Measurements from ENCODE around the gene AP1M1.

The AP1M1 gene

DNA sequence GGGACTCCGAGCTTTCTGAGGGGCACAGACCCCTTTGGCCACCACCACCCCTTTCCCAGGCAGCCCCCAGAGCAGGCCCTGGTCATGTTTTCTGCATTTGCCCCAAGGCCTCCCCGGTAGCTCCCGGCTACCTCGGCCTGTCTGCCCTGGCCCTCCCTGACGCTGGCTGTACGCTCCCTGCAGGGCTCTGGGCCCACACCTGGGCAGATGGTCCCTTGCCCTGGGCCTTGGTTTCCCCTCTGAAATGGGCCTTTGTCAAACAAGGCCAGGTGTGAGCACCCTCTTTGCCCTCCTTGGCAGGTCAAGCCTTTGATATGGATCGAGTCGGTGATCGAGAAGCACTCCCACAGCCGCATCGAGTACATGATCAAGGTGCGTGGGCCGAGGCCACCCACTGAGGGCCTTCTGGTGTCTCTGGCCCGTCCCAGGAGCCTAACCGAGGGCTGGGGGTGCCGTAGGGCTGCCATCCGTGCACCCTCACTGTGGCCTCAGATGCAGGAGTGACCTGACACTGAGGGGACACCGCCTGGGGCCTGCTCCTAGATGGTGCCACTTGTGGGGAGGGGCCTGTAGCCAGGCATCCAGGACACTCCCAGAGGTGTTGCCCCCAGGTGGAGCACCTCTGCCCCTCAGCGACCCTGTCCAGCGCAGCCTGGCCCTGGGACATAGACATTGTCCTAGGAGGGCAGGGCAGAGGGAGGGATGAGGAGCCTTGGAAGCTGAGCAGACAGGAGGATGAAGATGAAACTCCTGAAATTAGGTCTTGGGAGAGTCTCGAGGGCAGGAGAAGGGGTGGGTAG is 30.3 kb downstream of the AP1M1 start:
- no peak for DNase-seq (ENCODE audit: extremely low read depth, low read depth)
- TF ChIP-seq, protein P1, sequence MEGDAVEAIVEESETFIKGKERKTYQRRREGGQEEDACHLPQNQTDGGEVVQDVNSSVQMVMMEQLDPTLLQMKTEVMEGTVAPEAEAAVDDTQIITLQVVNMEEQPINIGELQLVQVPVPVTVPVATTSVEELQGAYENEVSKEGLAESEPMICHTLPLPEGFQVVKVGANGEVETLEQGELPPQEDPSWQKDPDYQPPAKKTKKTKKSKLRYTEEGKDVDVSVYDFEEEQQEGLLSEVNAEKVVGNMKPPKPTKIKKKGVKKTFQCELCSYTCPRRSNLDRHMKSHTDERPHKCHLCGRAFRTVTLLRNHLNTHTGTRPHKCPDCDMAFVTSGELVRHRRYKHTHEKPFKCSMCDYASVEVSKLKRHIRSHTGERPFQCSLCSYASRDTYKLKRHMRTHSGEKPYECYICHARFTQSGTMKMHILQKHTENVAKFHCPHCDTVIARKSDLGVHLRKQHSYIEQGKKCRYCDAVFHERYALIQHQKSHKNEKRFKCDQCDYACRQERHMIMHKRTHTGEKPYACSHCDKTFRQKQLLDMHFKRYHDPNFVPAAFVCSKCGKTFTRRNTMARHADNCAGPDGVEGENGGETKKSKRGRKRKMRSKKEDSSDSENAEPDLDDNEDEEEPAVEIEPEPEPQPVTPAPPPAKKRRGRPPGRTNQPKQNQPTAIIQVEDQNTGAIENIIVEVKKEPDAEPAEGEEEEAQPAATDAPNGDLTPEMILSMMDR (IDR thresholded peaks at IDR 0.05; ENCODE audit: low read depth, low read length), result no peak

DNA sequence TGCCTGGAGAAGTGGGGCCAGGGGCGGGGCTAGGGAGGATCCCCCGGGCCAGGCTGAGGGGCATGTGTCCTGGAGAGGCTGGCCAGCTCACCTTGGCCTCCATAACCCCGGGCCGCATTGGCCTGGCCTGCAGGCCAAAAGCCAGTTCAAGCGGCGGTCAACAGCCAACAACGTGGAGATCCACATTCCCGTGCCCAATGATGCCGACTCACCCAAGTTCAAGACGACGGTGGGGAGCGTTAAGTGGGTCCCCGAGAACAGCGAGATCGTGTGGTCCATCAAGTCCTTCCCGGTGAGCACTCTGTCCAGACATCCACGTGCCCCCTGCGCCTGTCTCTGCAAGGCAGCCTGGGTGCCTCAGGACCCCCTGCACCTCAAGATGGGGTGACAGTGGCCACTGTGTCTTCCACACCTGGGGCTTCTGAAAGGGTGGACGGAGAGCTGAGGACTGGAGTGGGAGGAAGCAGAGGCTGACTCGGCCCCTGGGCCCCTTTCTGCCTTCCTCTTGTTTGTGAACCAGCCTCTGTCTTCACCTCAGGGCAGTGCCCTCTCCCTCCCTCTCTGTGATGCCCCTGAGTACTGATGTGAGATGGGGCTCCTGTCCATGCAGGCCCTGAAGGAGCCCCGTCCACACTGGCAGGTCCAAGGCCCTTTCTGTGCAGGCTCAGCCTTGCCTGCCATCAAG is 31.1 kb downstream of the AP1M1 start:
- no peak for DNase-seq (ENCODE audit: extremely low read depth, low read depth)
- TF ChIP-seq, protein P1 (IDR thresholded peaks at IDR 0.05; ENCODE audit: low read depth, low read length), result no peak

DNA sequence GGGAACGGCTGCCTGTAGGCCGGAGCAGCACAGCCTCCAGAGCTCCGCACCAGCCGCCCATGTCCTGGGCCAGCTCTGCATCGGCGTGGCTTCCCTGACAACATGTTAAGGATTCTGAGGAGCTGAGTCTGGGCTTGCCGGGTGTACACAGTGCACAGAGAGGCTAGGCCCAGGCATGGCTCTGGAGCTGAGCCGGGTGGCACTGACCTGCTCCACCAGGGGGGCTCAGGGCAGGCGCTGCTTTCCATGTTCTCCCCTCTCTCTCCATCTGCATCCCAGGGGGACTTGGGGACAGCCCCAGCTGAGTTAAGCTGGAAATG is 31.6 kb downstream of the AP1M1 start:
- TF ChIP-seq, protein P1 (IDR thresholded peaks at IDR 0.05; ENCODE audit: low read depth, low read length), result no peak
- DNase-seq (ENCODE audit: extremely low read depth, low read depth), result no peak

DNA sequence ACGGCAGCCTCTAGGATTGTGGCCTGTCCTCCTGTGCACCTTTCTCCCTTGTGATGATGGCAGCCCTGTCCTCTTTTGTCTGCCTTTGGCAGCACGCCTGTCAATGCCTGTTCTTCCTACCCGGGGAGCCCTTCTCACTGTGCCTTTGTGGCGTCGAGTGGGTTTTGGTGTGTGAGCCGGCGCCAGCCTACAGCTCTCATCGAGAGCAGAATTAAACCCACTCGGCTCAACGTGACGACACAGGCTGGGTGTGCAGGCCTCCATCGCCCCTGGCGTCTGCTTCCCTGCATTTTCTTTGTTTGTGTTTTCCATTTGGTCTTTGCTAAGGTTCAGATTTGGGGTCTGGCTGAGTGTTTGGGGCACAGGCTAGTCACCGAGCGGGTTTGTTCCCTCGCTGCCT is 34.4 kb downstream of the AP1M1 start:
- DNase-seq (ENCODE audit: extremely low read depth, low read depth), result no peak
- TF ChIP-seq, protein P1 (IDR thresholded peaks at IDR 0.05; ENCODE audit: low read depth, low read length), result no peak

DNA sequence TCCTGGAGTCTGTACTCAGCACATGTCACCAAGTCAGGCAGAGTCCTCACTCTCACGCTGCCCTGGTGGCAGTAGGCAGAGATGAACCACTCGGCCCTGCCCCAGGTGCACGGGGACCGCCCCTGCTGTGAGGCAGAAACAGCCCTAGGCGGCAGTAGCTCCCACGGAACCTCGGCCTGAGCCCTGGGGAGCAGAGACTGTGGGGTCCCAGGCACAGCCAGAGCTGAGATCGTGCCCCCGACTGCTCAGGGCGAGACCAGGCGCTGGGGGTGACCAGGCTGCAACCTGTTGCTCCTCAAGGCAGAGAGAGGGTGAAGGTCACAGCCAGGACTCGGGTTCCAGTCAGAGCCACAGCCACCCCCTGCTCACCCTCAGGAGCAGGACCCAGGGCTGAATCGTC is 34.9 kb downstream of the AP1M1 start:
- TF ChIP-seq, protein P1 (IDR thresholded peaks at IDR 0.05; ENCODE audit: low read depth, low read length), result no peak
- no peak for DNase-seq (ENCODE audit: extremely low read depth, low read depth)

DNA sequence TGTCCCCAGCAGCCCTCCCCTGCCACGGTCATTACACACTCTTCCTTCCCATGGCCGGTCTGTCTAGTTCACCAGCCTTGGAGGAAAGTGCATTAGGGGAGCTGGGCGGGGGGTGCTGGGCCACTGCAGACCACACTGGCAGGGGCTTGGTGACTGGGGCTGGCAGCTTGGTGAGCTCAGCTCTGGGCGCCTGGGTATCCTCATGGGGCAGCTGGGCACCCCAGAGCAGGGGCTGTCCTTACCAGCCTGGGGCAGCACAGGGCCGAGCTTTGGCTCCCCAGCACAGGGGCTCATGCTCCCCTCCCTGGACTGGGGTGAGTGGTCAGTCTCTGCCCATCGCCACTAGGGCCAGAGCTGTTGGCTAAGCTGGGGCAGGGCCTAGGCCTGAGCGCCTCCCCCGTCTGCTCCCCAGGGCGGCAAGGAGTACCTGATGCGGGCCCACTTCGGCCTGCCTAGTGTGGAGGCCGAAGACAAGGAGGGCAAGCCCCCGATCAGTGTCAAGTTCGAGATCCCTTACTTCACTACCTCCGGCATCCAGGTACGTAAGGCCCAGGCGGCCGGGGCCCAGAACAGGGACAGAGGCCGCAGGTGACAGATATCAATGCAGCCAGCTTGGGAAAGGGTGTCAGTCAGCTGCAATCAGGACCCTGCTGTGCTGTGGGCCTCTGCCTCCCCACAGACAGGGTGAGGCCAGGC is 35.5 kb downstream of the AP1M1 start:
- DNase-seq (ENCODE audit: extremely low read depth, low read depth), result no peak
- TF ChIP-seq, protein P1 (IDR thresholded peaks at IDR 0.05; ENCODE audit: low read depth, low read length), result no peak
